Liver (tissue), 9 donors: ENCODE data around the gene PKP4. TPM values are rescaled to one million over a fixed set of nuclear protein-coding genes. Genes with fewer than 3 reads are reported as not detected.

Experiments
- DNase-seq: peaks from one replicate; pipeline ENCODE4 v3.0.0-alpha.2; 2017; ENCODE audit warnings: low spot score
- H3K27ac ChIP-seq, 2 donors: one replicate each; pipeline ENCODE4 v1.7.0; 2013; ENCODE audit warnings: inconsistent platforms in 2 of 2, low read length in 2 of 2, control low read depth in 1 of 2, low read depth in 1 of 2, mild to moderate bottlenecking in 1 of 2
- H3K27me3 ChIP-seq, 4 donors: one replicate each; pipeline versions ENCODE4 v1.6.1 to v1.7.0; 2013; ENCODE audit warnings: low read length in 3 of 4, inconsistent platforms in 1 of 4, mild to moderate bottlenecking in 1 of 4, moderate library complexity in 1 of 4; ENCODE audit not compliant: control insufficient read depth in 4 of 4, insufficient read depth in 4 of 4
- H3K36me3 ChIP-seq, 4 donors: one replicate each; pipeline versions ENCODE4 v1.6.1 to v1.7.0; 2013; ENCODE audit warnings: low read length in 3 of 4, mild to moderate bottlenecking in 3 of 4, low read depth in 1 of 4, moderate library complexity in 1 of 4; ENCODE audit not compliant: control insufficient read depth in 4 of 4, insufficient read depth in 3 of 4
- H3K4me1 ChIP-seq, 4 donors: one replicate each; pipeline versions ENCODE4 v1.6.1 to v1.7.0; 2013; ENCODE audit warnings: low read length in 3 of 4, mild to moderate bottlenecking in 3 of 4, moderate library complexity in 1 of 4; ENCODE audit not compliant: control insufficient read depth in 4 of 4, insufficient read depth in 4 of 4
- H3K4me3 ChIP-seq, 3 donors: one replicate each; pipeline versions ENCODE4 v1.6.1 to v1.7.0; 2013; ENCODE audit warnings: low read length in 3 of 3, control low read depth in 1 of 3, low read depth in 1 of 3, mild to moderate bottlenecking in 1 of 3
- H3K9ac ChIP-seq, 2 donors: one replicate each; pipeline ENCODE4 v1.7.0; 2013; ENCODE audit warnings: low read length in 2 of 2, mild to moderate bottlenecking in 2 of 2, moderate library complexity in 2 of 2, control low read depth in 1 of 2, low read depth in 1 of 2
- H3K9me3 ChIP-seq, 4 donors: one replicate each; pipeline versions ENCODE4 v1.6.1 to v1.7.0; 2013; ENCODE audit warnings: low read length in 3 of 4; ENCODE audit not compliant: control insufficient read depth in 4 of 4
- EGR1 ChIP-seq, 2 donors: IDR thresholded peaks; 2 replicates each; pipeline ENCODE4 v1.6.1; 2016 to 2018; ENCODE audit warnings: antibody characterized with exemption in 2 of 2, low read depth in 2 of 2
- FOXA1 ChIP-seq: IDR thresholded peaks from 2 replicates; pipeline ENCODE4 v1.6.1; 2016; ENCODE audit warnings: antibody characterized with exemption
- FOXA2 ChIP-seq: IDR thresholded peaks from 2 replicates; pipeline ENCODE4 v1.6.1; 2016; ENCODE audit warnings: antibody characterized with exemption
- GABPA ChIP-seq, 2 donors: IDR thresholded peaks in 1 of 2; conservative IDR thresholded peaks in 1 of 2; 2 replicates each; pipeline ENCODE4 v1.6.1; 2016; ENCODE audit warnings: antibody characterized with exemption in 2 of 2, mild to moderate bottlenecking in 1 of 2, moderate library complexity in 1 of 2
- HNF4A ChIP-seq, 2 donors: conservative IDR thresholded peaks; 2 replicates each; pipeline ENCODE4 v1.6.1; 2016; ENCODE audit warnings: antibody characterized with exemption in 2 of 2, mild to moderate bottlenecking in 2 of 2
- HNF4G ChIP-seq: IDR thresholded peaks from 2 replicates; pipeline ENCODE4 v1.6.1; 2016; ENCODE audit warnings: antibody characterized with exemption
- NR2F2 ChIP-seq: IDR thresholded peaks from 2 replicates; pipeline ENCODE4 v1.6.1; 2016; ENCODE audit warnings: antibody characterized with exemption
- RAD21 ChIP-seq, 2 donors: IDR thresholded peaks; 2 replicates each; pipeline ENCODE4 v1.6.1; 2016; ENCODE audit warnings: antibody characterized with exemption in 2 of 2, mild to moderate bottlenecking in 2 of 2
- RXRA ChIP-seq, 2 donors: IDR thresholded peaks; 2 replicates each; pipeline ENCODE4 v1.6.1; 2017 to 2018; ENCODE audit warnings: antibody characterized with exemption in 2 of 2, mild to moderate bottlenecking in 1 of 2
- TAF1 ChIP-seq: conservative IDR thresholded peaks from 2 replicates; pipeline ENCODE4 v1.6.1; 2016; ENCODE audit warnings: antibody characterized with exemption, mild to moderate bottlenecking
- WGBS: extraction: QIAGEN DNeasy Blood & Tissue Kit; methylation state at CpG from one replicate; pipeline ENCODE4 v1.1.7; 2013; 5-methylcytosine and 5-hydroxymethylcytosine counted together
- polyA plus RNA-seq, 2 donors: library from polyadenylated mRNA; stranded (reverse) in 1 of 2; unstranded in 1 of 2; fragments of 200-250 nt in 1 of 2; fragments of >200 nt in 1 of 2; fragmentation: Nextera tagmentation in 1 of 2; extraction: Ambion mirVana in 1 of 2; gene quantifications; one replicate each; pipeline versions ENCODE4 v1.2.1 to v1.2.3, GENCODE V29; 2013 to 2015
- total RNA-seq, 2 donors: library from RNA; depleted of rRNA; stranded (reverse); fragments of >200 nt; gene quantifications; one replicate each; pipeline ENCODE4 v1.2.3, GENCODE V29; 2014
- TF ChIP-seq, protein P1 (sequence below): fragments of 150-350 bp; IDR thresholded peaks from 2 replicates; pipeline ENCODE4 v1.5.1; 2017; ENCODE audit warnings: improper control_type of control experiment, low read depth, low read length; ENCODE audit not compliant: missing input control
- TF ChIP-seq, protein P2 (sequence below): IDR thresholded peaks from 2 replicates; pipeline ENCODE4 v1.6.1; 2016; ENCODE audit warnings: antibody characterized with exemption
- TF ChIP-seq, protein P3 (sequence below): IDR thresholded peaks from 2 replicates; pipeline ENCODE4 v1.6.1; 2016; ENCODE audit warnings: antibody characterized with exemption
- donor health status: healthy.
- donor health status: healthy.
- donor health status: healthy.
- donor health status: healthy.
- donor health status: healthy.

Gene PKP4
- total and polyA plus RNA-seq, 4 donors, result 7.7 to 33.8 (median 19.0) TPM

DNA sequence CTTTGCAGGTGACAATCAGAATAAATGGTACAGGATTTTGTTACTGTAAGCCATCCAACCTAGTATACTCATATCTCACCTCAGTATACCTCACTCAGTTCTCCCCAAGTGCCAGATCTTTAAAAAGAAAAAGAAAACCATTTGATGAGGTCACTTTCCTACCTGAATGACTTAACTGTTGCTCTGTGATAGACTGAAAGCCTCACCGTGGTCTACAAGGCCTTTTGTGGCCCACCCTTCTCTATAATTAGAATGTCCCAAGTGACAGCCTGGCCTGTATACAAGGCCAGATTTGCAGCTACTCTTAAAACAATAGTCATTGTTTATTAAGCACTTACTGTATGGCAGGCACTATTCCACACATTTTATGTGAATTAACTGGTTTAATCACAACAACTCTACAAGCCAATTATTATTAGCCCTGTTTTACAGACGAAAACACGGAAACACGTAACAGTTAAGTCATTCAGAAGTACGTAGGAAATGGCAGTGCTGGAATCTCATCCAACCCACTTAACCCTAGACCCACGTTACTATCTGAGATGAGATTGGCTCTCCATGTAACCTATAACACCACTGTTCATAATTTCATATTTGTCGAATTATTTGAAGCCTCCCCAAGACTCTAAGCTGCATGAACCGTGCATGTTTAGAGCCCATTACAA, 28.3 kb downstream of the PKP4 start:
- 87% methylated on average over 8 of the region's 8 CpGs for WGBS
- H3K27ac ChIP-seq, result no peak overlapping the region
- H3K36me3 ChIP-seq, result no peaks in the 10 kb centered on the region
- no peak overlapping the region for H3K9ac ChIP-seq
- TF ChIP-seq, protein P1, sequence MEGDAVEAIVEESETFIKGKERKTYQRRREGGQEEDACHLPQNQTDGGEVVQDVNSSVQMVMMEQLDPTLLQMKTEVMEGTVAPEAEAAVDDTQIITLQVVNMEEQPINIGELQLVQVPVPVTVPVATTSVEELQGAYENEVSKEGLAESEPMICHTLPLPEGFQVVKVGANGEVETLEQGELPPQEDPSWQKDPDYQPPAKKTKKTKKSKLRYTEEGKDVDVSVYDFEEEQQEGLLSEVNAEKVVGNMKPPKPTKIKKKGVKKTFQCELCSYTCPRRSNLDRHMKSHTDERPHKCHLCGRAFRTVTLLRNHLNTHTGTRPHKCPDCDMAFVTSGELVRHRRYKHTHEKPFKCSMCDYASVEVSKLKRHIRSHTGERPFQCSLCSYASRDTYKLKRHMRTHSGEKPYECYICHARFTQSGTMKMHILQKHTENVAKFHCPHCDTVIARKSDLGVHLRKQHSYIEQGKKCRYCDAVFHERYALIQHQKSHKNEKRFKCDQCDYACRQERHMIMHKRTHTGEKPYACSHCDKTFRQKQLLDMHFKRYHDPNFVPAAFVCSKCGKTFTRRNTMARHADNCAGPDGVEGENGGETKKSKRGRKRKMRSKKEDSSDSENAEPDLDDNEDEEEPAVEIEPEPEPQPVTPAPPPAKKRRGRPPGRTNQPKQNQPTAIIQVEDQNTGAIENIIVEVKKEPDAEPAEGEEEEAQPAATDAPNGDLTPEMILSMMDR, result no peak
- TF ChIP-seq HNF4A (conservative IDR thresholded peaks at IDR 0.05) (no peak), RXRA (IDR thresholded peaks at IDR 0.05) (no peak)
- TF ChIP-seq, protein P2, sequence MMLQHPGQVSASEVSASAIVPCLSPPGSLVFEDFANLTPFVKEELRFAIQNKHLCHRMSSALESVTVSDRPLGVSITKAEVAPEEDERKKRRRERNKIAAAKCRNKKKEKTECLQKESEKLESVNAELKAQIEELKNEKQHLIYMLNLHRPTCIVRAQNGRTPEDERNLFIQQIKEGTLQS, result no peak
- TF ChIP-seq, protein P3, sequence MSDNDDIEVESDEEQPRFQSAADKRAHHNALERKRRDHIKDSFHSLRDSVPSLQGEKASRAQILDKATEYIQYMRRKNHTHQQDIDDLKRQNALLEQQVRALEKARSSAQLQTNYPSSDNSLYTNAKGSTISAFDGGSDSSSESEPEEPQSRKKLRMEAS, result no peak
- no peaks in the 10 kb centered on the region for H3K9me3 ChIP-seq
- DNase-seq, result no peak
- no peak overlapping the region for H3K4me3 ChIP-seq
- peaks cover 0 to 5% (median 1%) of the 10 kb centered on the region in 4 donors for H3K4me1 ChIP-seq
- H3K27me3 ChIP-seq, result no peaks in the 10 kb centered on the region

GRCh38 chr2:158486150-158486969, 29.6 kb downstream of the PKP4 start:
- Histone ChIP-seq H3K9me3 (no peaks in the 10 kb centered on the region), H3K27ac (no peak overlapping the region), H3K9ac (no peak overlapping the region), H3K4me3 (no peak overlapping the region), H3K27me3 (no peaks in the 10 kb centered on the region), H3K36me3 (no peaks in the 10 kb centered on the region), H3K4me1 (peaks cover 0 to 5% (median 1%) of the 10 kb centered on the region in 4 donors)
- TF ChIP-seq HNF4G (no peak), FOXA1 (no peak)
- no peak for DNase-seq
- WGBS, result 87% methylated on average over 3 of the region's 3 CpGs

DNA sequence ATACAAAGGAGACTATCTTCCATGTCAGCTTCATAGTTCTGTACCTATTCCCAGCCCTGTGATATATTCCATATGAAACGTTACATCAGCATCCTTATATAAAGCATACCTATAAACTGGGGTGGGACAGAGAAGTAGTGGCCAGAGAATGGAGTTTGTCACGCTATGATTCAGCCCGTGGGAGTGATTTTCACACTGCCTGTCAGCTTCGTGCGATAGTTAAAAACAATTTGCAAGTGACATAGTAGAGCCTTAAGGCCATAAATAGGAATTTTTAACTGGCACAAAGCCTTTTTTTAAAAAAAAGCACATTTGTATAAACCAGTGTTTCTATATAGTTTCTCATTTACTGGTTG, 30.2 kb downstream of the PKP4 start:
- H3K36me3 ChIP-seq, result no peaks in the 10 kb centered on the region
- WGBS, result 83% methylated on average over 5 of the region's 5 CpGs

More for the DNA sequence above, 30.2 kb downstream of the PKP4 start:
- peaks cover 0 to 5% (median 1%) of the 10 kb centered on the region in 4 donors for H3K4me1 ChIP-seq
- H3K9me3 ChIP-seq, result no peaks in the 10 kb centered on the region
- no peak overlapping the region for H3K4me3 ChIP-seq
- no peak overlapping the region for H3K9ac ChIP-seq
- no peak overlapping the region for H3K27ac ChIP-seq
- TF ChIP-seq RAD21 (IDR thresholded peaks at IDR 0.05) (no peak), HNF4G (no peak), TAF1 (no peak), EGR1 (IDR thresholded peaks at IDR 0.05; ENCODE audit: low read depth in 2 of 2) (no peak), FOXA1 (no peak), FOXA2 (no peak), NR2F2 (no peak), GABPA (IDR thresholded peaks at IDR 0.05 in 1 of 2, conservative IDR thresholded peaks at IDR 0.05 in 1 of 2) (no peak), HNF4A (conservative IDR thresholded peaks at IDR 0.05) (no peak)
- TF ChIP-seq, protein P1, result no peak
- TF ChIP-seq, protein P2, result no peak
- no peaks in the 10 kb centered on the region for H3K27me3 ChIP-seq
- no peak for DNase-seq
